Omental fat pad (tissue), 4 donors: ENCODE results near the gene GMCL1. TPM values are rescaled to one million over a fixed set of nuclear protein-coding genes. Genes with fewer than 3 reads are reported as not detected.

Experiments
- ATAC-seq: fragments of 150-250 bp; one replicate; pipeline ENCODE4 v1.9.1; 2016; ENCODE audit warnings: mild to moderate bottlenecking, moderate library complexity; ENCODE audit not compliant: low FRiP score
- DNase-seq: peaks from one replicate; pipeline ENCODE4 v3.0.0-alpha.2; 2019; ENCODE audit warnings: low spot score
- CTCF ChIP-seq, 3 donors: fragments of 450-650 bp; IDR thresholded peaks; one replicate each; pipeline ENCODE4 v1.5.1; 2016 to 2017; ENCODE audit warnings: antibody characterized with exemption in 3 of 3, mild to moderate bottlenecking in 3 of 3, moderate library complexity in 2 of 3
- total RNA-seq, 4 donors: library from RNA; depleted of rRNA; stranded (reverse); fragments of >200 nt; gene quantifications; one replicate each; pipeline ENCODE4 v1.1.0, GENCODE V29; 2016

GMCL1 gene
- total RNA-seq, 4 donors from 2014 or later, result 9.7 to 41.7 (median 20.4) TPM

DNA sequence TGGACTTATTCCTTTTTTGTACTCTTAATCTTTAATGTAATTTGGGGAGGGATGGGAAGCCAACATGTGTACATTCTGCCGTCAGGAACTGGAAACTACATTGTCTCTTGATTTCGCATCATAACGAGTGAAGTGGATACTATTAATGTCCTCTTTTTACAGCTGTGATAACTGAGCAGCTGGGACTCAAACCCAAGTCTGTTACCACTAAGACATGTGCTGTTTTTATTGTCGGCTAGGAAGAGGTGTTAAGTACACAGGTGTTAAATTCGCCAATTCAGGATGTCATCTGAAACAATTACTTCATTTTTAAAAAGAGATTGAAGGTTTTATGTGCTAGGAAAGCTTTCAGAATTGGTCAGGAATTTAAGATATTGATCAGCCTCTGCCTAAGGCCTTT lies 6.9 kb downstream of the GMCL1 start:
- DNase-seq, result no peak
- no peak for ATAC-seq

DNA sequence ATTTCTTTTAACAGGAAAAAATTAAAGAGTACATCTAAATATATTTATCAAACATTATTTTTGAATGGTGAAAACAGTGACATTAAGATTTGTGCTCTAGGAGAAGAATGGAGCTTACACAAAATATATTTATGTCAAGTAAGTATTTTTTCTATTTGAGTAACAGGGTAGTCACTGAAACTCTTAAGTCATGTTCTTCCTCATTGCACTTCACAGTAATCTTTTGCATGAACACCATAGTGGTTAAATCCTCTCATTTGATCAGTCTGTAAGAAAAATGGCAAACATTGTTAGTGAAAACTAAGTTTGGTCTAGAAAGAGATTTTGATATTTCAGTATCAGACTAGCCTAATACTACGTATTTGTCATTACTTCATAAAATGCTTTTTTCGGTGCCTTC lies 8.1 kb downstream of the GMCL1 start:
- ATAC-seq (no peak), DNase-seq (no peak)
- TF ChIP-seq CTCF (IDR thresholded peaks at IDR 0.05), result no peak

More for the DNA sequence above, 6.9 kb downstream of the GMCL1 start:
- TF ChIP-seq CTCF (IDR thresholded peaks at IDR 0.05), result no peak

GRCh38 chr2:69843993-69844392 lies 14.5 kb downstream of the GMCL1 start:
- ATAC-seq (no peak), DNase-seq (no peak)
- TF ChIP-seq CTCF (IDR thresholded peaks at IDR 0.05), result no peak

DNA sequence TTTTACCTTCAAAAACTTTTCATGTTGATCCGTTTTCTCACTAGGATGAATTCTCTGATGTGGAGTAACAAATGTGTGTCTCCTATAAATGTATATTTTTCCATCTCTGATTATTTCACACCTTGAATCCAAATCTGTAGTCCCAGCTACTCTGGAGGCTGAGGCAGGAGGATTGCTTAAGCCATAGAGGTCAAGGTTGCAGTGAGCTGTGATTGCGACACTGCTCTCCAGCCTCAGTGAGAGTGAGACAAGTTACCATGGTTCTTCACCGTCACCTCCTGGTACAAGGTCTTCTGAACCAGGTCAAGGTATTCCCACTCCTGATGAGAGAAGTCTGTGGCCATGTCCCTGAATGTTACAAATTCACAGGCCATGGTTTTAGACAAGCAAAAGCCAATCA lies 15.1 kb downstream of the GMCL1 start:
- no peak for DNase-seq
- TF ChIP-seq CTCF (IDR thresholded peaks at IDR 0.05), result no peak
- ATAC-seq, result no peak

DNA sequence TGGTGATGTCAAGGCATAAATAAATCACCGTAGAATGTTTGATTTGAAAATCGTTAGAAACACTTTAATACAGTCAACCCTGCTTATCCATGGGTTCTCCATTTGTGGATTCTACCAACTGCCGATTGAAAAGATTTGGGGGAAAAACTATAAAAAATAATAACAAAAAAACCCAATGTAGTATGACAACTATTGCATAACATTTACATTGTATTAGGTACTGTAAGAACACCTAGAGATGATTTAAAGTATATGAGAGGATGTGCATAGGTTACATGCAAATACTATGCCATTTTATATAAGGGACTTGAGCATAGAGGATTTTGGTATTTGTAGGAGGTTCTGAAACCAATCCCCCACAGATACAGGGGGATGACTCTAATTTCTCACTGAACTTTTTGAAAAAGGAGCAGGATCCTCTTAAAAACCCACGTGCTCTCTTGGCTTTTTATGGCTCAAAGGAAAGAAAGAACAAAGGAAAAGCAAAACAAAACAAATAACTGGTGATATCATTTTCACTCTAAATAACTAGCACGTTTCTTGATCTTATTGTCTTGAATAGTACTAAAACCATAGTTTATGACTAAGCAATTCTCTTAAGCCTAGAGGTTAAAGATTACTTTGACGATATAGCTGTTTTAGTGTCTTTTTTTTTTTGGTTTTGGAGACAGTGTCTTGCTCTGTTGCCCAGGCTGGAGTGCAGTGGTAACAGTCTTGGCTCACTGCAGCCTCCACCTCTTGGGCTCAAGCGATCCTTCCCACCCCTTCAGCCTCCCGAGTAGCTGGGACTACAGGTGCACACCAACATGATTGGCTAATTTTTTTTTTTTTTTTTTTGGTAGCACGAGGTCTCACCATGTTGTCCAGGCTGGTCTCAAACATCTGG lies 17.0 kb downstream of the GMCL1 start:
- no peak for ATAC-seq
- no peak for TF ChIP-seq CTCF (IDR thresholded peaks at IDR 0.05)
- no peak for DNase-seq

GRCh38 chr2:69847068-69847828 lies 17.8 kb downstream of the GMCL1 start:
- no peak for TF ChIP-seq CTCF (IDR thresholded peaks at IDR 0.05)
- ATAC-seq (no peak), DNase-seq (no peak)
